Breast epithelium (tissue), 4 donors: ENCODE measurements around the gene S100A14. TPM values are rescaled to one million over a fixed set of nuclear protein-coding genes. Genes with fewer than 3 reads are reported as not detected.

Experiments used
- DNase-seq, 2 donors: peaks; one replicate each; pipeline ENCODE4 v3.0.0-alpha.2; 2019; ENCODE audit warnings: low spot score in 2 of 2
- H3K27ac ChIP-seq, 2 donors: fragments of 200-600 bp; sonication (generic) in 1 of 2; one replicate each; pipeline ENCODE4 v1.5.1; 2016 to 2019; ENCODE audit warnings: mild to moderate bottlenecking in 1 of 2
- H3K27me3 ChIP-seq, 2 donors: fragments of 200-600 bp; sonication (generic) in 1 of 2; one replicate each; pipeline versions ENCODE4 v1.5.1 to v1.6.0; 2017 to 2019; ENCODE audit warnings: control low read depth in 1 of 2, mild to moderate bottlenecking in 1 of 2
- H3K36me3 ChIP-seq: fragments of 200-600 bp; one replicate; pipeline ENCODE4 v1.5.1; 2019
- H3K4me1 ChIP-seq, 2 donors: fragments of 200-600 bp; sonication (generic); one replicate each; pipeline ENCODE4 v1.5.1; 2016 to 2019; ENCODE audit warnings: control low read depth in 1 of 2
- H3K4me3 ChIP-seq, 3 donors: fragments of 200-600 bp; sonication (generic); 1 replicate in 2 of 3; 2 replicates in 1 of 3; pipeline ENCODE4 v1.5.1; 2016 to 2019; ENCODE audit warnings: mild to moderate bottlenecking in 3 of 3, moderate library complexity in 2 of 3
- H3K9me3 ChIP-seq, 2 donors: fragments of 200-600 bp; sonication (generic) in 1 of 2; one replicate each; pipeline ENCODE4 v1.5.1; 2016 to 2019; ENCODE audit warnings: control low read depth in 1 of 2
- CTCF ChIP-seq, 3 donors: fragments of 450-650 bp; IDR thresholded peaks; one replicate each; pipeline ENCODE4 v1.5.1; 2016 to 2017; ENCODE audit warnings: antibody characterized with exemption in 3 of 3, mild to moderate bottlenecking in 3 of 3, moderate library complexity in 3 of 3
- POLR2A ChIP-seq: fragments of 450-650 bp; IDR thresholded peaks from one replicate; pipeline ENCODE4 v1.6.1; 2016; ENCODE audit warnings: antibody characterized with exemption, mild to moderate bottlenecking, moderate library complexity
- POLR2AphosphoS5 ChIP-seq, 3 donors: sonication (generic); formaldehyde crosslinking; IDR thresholded peaks; one replicate each; pipeline ENCODE4 v1.6.1; 2017; ENCODE audit warnings: antibody characterized with exemption in 3 of 3
- intact Hi-C: fragments of 100-400 bp; cut with DNase I; formaldehyde crosslinking; loops from one replicate; pipeline ENCODE4 v1.15.1; 2023; ENCODE audit warnings: low total_unique reads
- total RNA-seq, 3 donors: library from RNA; depleted of rRNA; stranded (reverse); fragments of >200 nt; gene quantifications; one replicate each; pipeline ENCODE4 v1.1.0, GENCODE V29; 2016

Gene S100A14
- total RNA-seq, 3 donors from 2014 or later = 70.1 to 99.2 TPM; not detected in 1

DNA sequence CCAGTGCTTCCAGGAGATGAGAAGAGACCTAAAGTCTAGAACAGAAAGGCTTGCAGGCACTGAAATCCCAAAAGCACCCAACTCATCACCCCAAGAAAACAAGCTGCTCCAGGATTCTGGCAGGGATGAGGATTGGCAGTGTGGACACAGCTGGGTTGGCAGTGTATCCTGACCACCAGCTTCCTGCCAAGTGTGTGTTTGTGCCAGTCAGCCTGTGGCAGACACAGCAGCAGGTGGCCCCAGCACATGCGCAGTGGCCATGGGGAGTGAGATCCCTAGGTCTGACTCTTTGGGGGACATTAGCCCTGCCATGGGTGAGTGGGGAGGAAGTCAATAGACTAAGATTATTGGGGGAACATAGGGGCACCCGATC lies 33.7 kb upstream of the S100A14 start:
- H3K4me3 ChIP-seq = no peak overlapping the region
- no peaks in the 10 kb centered on the region for H3K36me3 ChIP-seq
- H3K27me3 ChIP-seq = no peaks in the 10 kb centered on the region
- DNase-seq = peak; percentile 88 to 89
- H3K4me1 ChIP-seq = peaks cover 0 to 7% of the 10 kb centered on the region in 2 donors
- peak overlapping the region; percentile 59 to 69 for H3K27ac ChIP-seq
- TF ChIP-seq POLR2AphosphoS5 (IDR thresholded peaks at IDR 0.05) (peak in 1 of 3 donors; percentile 32), CTCF (IDR thresholded peaks at IDR 0.05) (no peak)
- intact Hi-C loops = no loop called here
- no peaks in the 10 kb centered on the region for H3K9me3 ChIP-seq

DNA sequence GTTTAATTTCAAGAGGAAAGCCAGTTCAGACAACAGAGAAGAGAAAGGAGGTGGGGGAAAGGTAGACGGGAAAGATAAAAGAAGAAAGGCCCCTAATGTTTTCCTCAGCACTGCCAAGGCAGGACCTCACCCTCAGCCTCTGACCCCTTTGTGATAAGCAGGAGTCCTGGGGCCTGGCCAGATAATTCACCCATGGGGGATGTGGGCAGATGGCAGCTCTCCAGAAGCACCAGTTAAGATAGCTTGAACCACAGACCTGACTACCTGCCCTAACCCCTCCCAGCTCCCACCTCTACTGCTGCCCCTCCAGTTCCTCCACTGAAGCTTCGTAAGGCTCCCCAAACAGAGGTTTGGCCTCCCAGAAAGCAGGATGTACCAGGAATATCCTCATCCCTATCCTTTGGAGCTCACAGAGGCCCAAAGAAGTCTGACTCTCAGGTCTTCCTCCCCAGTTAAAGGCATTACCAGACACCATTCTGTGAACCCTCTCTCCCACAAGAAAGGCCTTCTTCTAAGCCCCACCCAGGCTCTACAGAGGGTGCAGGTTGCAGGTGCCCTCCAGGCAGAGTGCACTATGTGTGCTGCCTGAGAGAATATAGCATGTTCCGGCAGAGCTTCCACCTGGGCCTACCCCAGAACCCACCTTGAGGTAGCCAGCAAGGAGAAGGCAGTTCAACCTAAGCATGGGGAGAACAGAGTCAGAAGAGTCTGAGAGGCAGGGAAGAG lies 33.2 kb upstream of the S100A14 start:
- H3K4me1 ChIP-seq = peaks cover 0 to 7% of the 10 kb centered on the region in 2 donors
- H3K27ac ChIP-seq = peak overlapping the region; percentile 59 to 69
- TF ChIP-seq POLR2A (no peak), POLR2AphosphoS5 (IDR thresholded peaks at IDR 0.05) (no peak), CTCF (IDR thresholded peaks at IDR 0.05) (no peak)
- H3K9me3 ChIP-seq = no peaks in the 10 kb centered on the region
- H3K36me3 ChIP-seq = no peaks in the 10 kb centered on the region
- H3K27me3 ChIP-seq = no peaks in the 10 kb centered on the region
- intact Hi-C loops = no loop called here
- no peak for DNase-seq
- no peak overlapping the region for H3K4me3 ChIP-seq

- Histone ChIP-seq H3K36me3 (no peaks in the 10 kb centered on the region), H3K27me3 (no peaks in the 10 kb centered on the region), H3K4me3 (no peak overlapping the region), H3K4me1 (peaks cover 0 to 7% of the 10 kb centered on the region in 2 donors), H3K9me3 (no peaks in the 10 kb centered on the region), H3K27ac (peak overlapping the region; percentile 64 to 69)
- no peak for DNase-seq
- TF ChIP-seq CTCF (IDR thresholded peaks at IDR 0.05) (no peak), POLR2AphosphoS5 (IDR thresholded peaks at IDR 0.05) (no peak), POLR2A (no peak)
- intact Hi-C loops = no loop called here
Observed at GRCh38 chr1:153648000-153648643, 32.0 kb upstream of the S100A14 start.

DNA sequence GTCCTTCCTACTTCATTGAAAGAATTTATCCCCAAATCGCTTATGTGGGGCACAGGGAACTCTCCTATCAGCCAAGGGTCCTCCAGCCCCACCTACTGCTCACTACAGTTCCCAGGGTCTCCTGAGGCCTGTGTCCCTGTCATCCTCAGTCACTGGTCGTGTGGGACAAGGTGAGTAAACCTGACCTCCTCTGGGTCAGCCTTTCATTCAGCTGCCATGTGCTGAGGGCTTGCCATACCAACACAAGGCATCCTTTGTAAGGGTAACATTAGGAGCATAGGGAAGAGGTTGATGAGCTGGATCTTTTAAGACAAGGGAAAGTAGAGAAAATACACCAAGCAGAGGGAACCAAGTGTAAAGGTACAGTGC lies 31.2 kb upstream of the S100A14 start:
- H3K9me3 ChIP-seq = no peaks in the 10 kb centered on the region
- intact Hi-C loops = no loop called here
- H3K4me1 ChIP-seq = peaks cover 0 to 7% of the 10 kb centered on the region in 2 donors
- TF ChIP-seq CTCF (IDR thresholded peaks at IDR 0.05) (no peak), POLR2AphosphoS5 (IDR thresholded peaks at IDR 0.05) (no peak), POLR2A (no peak)
- H3K4me3 ChIP-seq = no peak overlapping the region
- H3K27me3 ChIP-seq = no peaks in the 10 kb centered on the region
- no peak for DNase-seq
- H3K27ac ChIP-seq = peak overlapping the region; percentile 66 to 69
- H3K36me3 ChIP-seq = no peaks in the 10 kb centered on the region

DNA sequence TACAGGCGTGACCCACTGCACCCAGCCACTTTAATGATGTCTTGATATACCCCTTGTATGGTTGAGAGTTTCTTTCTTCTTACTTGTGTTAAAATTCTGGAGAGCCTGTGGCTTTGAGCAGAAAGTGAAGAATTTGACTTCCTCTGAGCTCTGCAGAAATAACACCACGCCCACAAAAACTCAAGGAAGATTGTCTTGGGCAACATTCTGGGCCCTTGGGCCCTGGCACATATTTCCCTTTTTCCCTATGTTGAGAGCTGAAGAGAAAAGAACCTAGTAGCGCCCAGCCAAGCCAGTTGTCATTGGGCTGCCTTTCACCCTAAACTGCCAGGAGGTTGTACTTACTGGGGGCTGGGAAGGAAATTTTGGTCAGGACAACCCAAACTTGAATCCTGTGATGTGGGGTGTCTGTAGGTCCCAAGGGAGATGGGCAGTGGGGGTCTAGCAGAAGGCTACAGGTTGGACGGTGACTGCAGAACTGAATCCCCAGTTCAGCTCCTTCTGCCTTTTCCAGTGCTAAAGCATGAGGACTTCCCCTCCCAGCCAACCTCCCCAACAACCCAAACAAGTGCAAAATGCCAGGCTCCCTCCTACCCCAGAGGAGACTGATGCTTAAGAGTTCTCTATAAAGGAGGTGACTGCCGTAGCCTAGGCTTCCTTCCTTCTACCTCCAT lies 30.7 kb upstream of the S100A14 start:
- no peak for DNase-seq
- H3K27ac ChIP-seq = peak overlapping the region; percentile 66 to 69
- H3K27me3 ChIP-seq = no peaks in the 10 kb centered on the region
- H3K36me3 ChIP-seq = no peaks in the 10 kb centered on the region
- intact Hi-C loops = no loop called here
- no peak for TF ChIP-seq CTCF (IDR thresholded peaks at IDR 0.05)
- no peak for TF ChIP-seq POLR2AphosphoS5 (IDR thresholded peaks at IDR 0.05)
- no peak for TF ChIP-seq POLR2A
- H3K4me3 ChIP-seq = no peak overlapping the region
- no peaks in the 10 kb centered on the region for H3K9me3 ChIP-seq
- peaks cover 0 to 7% of the 10 kb centered on the region in 2 donors for H3K4me1 ChIP-seq
